DOHH2 (cell line): ENCODE measurements around the gene PSENEN.

Source experiments
- EZH2phosphoT487 ChIP-seq: fragments of 200-600 bp; sonication (generic); IDR thresholded peaks from 2 replicates; pipeline ENCODE4 v1.6.1; 2017; ENCODE audit warnings: borderline replicate concordance, mild to moderate bottlenecking, antibody characterized with exemption, low read length, moderate library complexity, mixed read lengths
- TF ChIP-seq, protein P1 (sequence below): fragments of 200-600 bp; sonication (generic); IDR thresholded peaks from one replicate; pipeline ENCODE4 v1.5.1; 2014; ENCODE audit warnings: antibody characterized with exemption, mild to moderate bottlenecking, low read depth, low read length; ENCODE audit not compliant: poor library complexity, severe bottlenecking

- TF ChIP-seq, protein P1, sequence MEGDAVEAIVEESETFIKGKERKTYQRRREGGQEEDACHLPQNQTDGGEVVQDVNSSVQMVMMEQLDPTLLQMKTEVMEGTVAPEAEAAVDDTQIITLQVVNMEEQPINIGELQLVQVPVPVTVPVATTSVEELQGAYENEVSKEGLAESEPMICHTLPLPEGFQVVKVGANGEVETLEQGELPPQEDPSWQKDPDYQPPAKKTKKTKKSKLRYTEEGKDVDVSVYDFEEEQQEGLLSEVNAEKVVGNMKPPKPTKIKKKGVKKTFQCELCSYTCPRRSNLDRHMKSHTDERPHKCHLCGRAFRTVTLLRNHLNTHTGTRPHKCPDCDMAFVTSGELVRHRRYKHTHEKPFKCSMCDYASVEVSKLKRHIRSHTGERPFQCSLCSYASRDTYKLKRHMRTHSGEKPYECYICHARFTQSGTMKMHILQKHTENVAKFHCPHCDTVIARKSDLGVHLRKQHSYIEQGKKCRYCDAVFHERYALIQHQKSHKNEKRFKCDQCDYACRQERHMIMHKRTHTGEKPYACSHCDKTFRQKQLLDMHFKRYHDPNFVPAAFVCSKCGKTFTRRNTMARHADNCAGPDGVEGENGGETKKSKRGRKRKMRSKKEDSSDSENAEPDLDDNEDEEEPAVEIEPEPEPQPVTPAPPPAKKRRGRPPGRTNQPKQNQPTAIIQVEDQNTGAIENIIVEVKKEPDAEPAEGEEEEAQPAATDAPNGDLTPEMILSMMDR, result no peak
- no peak for TF ChIP-seq EZH2phosphoT487
These were observed 23.0 kb upstream of the PSENEN start for GRCh38 chr19:35722461-35722860.
